Natural killer cell (primary cell): Measurements from ENCODE around the gene CLBA1. TPM values are rescaled to one million over a fixed set of nuclear protein-coding genes. Genes with fewer than 3 reads are reported as not detected.

Source experiments
- ATAC-seq, 3 donors: fragments of 150-1000 bp in 2 of 3; fragments of 200-7000 bp in 1 of 3; cut with Tn5 transposase; 1 replicate in 1 of 3; 2 replicates in 2 of 3; pipeline ENCODE4 v1.10.0; 2021; ENCODE audit warnings: mild to moderate bottlenecking in 2 of 3, moderate library complexity in 2 of 3
- DNase-seq, 2 donors: peaks; one replicate each; pipeline versions ENCODE4 v3.0.0 to v3.0.0-alpha.2; 2013 to 2021; ENCODE audit warnings: mixed read lengths in 1 of 2
- H3K27ac ChIP-seq: one replicate; pipeline ENCODE4 v1.5.1; 2013; ENCODE audit warnings: mild to moderate bottlenecking, low read length
- H3K27me3 ChIP-seq: one replicate; pipeline ENCODE4 v1.6.1; 2013; ENCODE audit warnings: low read length; ENCODE audit not compliant: control insufficient read depth, insufficient read depth
- H3K36me3 ChIP-seq: one replicate; pipeline ENCODE4 v1.6.1; 2013; ENCODE audit warnings: low read length; ENCODE audit not compliant: control insufficient read depth, insufficient read depth
- H3K4me1 ChIP-seq: one replicate; pipeline ENCODE4 v1.6.1; 2013; ENCODE audit warnings: low read length; ENCODE audit not compliant: control insufficient read depth, insufficient read depth
- H3K4me3 ChIP-seq: one replicate; pipeline ENCODE4 v1.5.1; 2013; ENCODE audit warnings: low read length
- H3K9me3 ChIP-seq: one replicate; pipeline ENCODE4 v1.6.1; 2013; ENCODE audit warnings: low read length; ENCODE audit not compliant: control insufficient read depth, insufficient read depth
- H3K27ac Mint-ChIP-seq, 2 donors: one replicate each; pipeline ENCODE4 v1.8.0; 2022; ENCODE audit warnings: mild to moderate bottlenecking in 2 of 2, mixed read lengths in 2 of 2, moderate library complexity in 1 of 2
- H3K27me3 Mint-ChIP-seq, 2 donors: one replicate each; pipeline ENCODE4 v1.8.0; 2022; ENCODE audit warnings: low read depth in 2 of 2, mixed read lengths in 2 of 2
- H3K36me3 Mint-ChIP-seq: one replicate; pipeline ENCODE4 v1.8.0; 2022; ENCODE audit warnings: mixed read lengths
- H3K4me1 Mint-ChIP-seq, 2 donors: one replicate each; pipeline ENCODE4 v1.8.0; 2022; ENCODE audit warnings: mixed read lengths in 2 of 2
- H3K4me3 Mint-ChIP-seq: one replicate; pipeline ENCODE4 v1.8.0; 2022; ENCODE audit warnings: mild to moderate bottlenecking, moderate library complexity, mixed read lengths
- H3K9me3 Mint-ChIP-seq, 2 donors: one replicate each; pipeline ENCODE4 v1.8.0; 2022; ENCODE audit warnings: mixed read lengths in 2 of 2
- WGBS: methylation state at CpG from one replicate; pipeline ENCODE4 v1.1.7; 2013; ENCODE audit warnings: missing lambda C conversion rate; ENCODE audit not compliant: insufficient coverage; 5-methylcytosine and 5-hydroxymethylcytosine counted together
- intact Hi-C: fragments of 100-400 bp; cut with micrococcal nuclease; formaldehyde crosslinking; loops from one replicate; pipeline ENCODE4 v1.14.2; 2022
- total RNA-seq, 4 donors: library from RNA; stranded (reverse); fragments of 120-200 nt in 1 of 4; gene quantifications; one replicate each; pipeline versions ENCODE4 v1.2.3 to v1.2.4, GENCODE V29; 2013 to 2022
- TF ChIP-seq, protein P1 (sequence below): fragments of 200-600 bp; IDR thresholded peaks from one replicate; pipeline ENCODE4 v1.8.0; 2022; ENCODE audit warnings: antibody characterized with exemption

The CLBA1 gene
- total RNA-seq, 3 donors from 2014 or later (not counting 1 experiment from before 2014, with no cell fraction given), result 1.2 to 1.8 (median 1.3) TPM

DNA sequence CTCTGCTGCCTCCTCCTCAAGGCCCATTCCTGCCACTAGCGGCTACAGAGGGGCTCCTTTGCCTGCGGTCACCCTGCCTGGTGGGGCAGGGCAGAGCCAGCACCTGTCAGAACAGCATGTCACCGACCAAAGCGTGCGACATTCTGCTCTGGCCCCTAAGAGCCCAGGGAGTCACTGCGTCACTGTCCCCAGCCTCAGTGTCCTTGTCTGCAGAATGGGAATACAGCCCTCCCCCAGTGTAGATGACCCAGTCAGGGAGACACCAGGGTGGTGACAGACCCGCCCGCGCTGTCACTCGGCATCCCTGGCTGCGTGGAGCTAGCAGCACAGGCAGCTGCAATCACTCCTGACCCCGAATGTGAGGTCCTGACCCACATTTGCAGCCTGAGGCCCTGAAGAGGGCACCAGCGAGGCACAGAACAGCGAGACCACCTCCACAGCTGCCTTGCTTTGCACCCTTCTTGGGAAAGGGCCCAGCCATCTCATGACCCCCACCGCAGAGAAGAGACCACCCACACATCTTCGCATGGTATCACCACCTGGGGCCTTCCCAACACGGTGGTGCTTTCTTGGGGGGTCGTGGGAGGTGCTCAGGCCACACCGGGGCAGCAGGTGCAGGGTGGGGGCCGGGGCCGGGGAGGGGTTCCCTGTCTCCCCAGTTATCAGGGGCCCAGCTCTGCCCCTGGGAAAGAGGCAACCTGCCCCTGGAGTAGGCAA, 9.9 kb upstream of the CLBA1 start:
- TF ChIP-seq, protein P1, sequence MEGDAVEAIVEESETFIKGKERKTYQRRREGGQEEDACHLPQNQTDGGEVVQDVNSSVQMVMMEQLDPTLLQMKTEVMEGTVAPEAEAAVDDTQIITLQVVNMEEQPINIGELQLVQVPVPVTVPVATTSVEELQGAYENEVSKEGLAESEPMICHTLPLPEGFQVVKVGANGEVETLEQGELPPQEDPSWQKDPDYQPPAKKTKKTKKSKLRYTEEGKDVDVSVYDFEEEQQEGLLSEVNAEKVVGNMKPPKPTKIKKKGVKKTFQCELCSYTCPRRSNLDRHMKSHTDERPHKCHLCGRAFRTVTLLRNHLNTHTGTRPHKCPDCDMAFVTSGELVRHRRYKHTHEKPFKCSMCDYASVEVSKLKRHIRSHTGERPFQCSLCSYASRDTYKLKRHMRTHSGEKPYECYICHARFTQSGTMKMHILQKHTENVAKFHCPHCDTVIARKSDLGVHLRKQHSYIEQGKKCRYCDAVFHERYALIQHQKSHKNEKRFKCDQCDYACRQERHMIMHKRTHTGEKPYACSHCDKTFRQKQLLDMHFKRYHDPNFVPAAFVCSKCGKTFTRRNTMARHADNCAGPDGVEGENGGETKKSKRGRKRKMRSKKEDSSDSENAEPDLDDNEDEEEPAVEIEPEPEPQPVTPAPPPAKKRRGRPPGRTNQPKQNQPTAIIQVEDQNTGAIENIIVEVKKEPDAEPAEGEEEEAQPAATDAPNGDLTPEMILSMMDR, result no peak
- peak overlapping the region in 1 of 2 donors; percentile 35 for H3K27ac Mint-ChIP-seq
- Histone ChIP-seq H3K4me3 (no peak overlapping the region), H3K4me1 (peaks cover 15% of the 10 kb centered on the region), H3K27ac (no peak overlapping the region), H3K36me3 (no peaks in the 10 kb centered on the region), H3K9me3 (no peaks in the 10 kb centered on the region), H3K27me3 (peaks cover 15% of the 10 kb centered on the region)
- peaks cover 8 to 22% of the 10 kb centered on the region in 2 donors for H3K27me3 Mint-ChIP-seq
- H3K4me1 Mint-ChIP-seq, result peaks cover 11 to 24% of the 10 kb centered on the region in 2 donors
- intact Hi-C loops, result loop anchor here (1.0 to 10.0 kb wide), 2 partner anchors 70 to 379 kb away; no protein-coding TSS in a partner anchor
- 51% methylated on average over 21 of the region's 21 CpGs for WGBS
- ATAC-seq, result peak in 1 of 3 donors; percentile 12
- DNase-seq, result peak in 1 of 2 donors; percentile 49
- no peak overlapping the region for H3K4me3 Mint-ChIP-seq
- no peaks in the 10 kb centered on the region for H3K9me3 Mint-ChIP-seq
- H3K36me3 Mint-ChIP-seq, result no peaks in the 10 kb centered on the region

DNA sequence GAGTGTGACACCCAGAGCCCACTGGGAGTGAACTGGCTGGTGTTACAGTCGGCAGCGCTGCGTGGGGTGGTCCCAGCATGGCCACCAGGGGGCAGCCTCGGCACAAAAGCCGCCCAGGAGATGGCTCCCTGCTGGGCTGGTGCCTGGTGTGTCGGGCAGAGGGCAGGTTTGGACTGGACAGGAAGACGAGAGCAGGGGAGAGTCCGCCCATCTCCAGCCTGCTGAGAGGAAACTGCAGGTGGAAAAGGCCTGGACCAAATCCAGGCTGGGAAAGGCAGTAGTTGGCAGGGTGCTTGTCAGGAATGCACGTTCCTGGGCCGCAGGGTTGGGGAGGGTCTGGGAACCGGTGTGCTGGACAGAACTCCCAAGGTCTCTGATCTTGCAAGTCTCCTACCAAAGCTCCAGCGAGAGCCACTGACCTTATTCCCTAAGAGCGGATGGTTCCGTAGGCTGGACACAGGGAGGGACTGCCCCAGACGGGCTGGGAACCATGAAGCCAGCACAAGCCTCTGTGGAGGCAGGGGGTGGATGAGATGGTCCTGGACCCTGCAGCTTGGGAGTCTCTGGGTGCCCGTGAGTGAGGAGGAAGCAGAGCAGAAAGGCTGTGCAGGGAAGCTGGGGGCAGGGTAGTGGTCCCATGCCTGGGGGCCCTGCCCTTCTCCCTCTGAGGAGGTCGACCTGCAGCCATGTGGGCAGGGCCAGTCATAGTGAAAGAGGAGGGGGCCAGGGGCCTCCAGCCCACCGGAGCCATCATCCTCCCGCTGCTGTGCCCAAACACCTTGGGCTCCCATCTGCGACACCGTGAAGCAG, 9.2 kb upstream of the CLBA1 start:
- TF ChIP-seq, protein P1, result peak; percentile 95
- peak overlapping the region; percentile 85 for H3K4me3 Mint-ChIP-seq
- peak overlapping the region in 1 of 2 donors; percentile 35 for H3K27ac Mint-ChIP-seq
- Histone ChIP-seq H3K4me3 (no peak overlapping the region), H3K4me1 (peaks cover 15% of the 10 kb centered on the region), H3K27ac (no peak overlapping the region), H3K27me3 (peaks cover 15% of the 10 kb centered on the region), H3K9me3 (no peaks in the 10 kb centered on the region), H3K36me3 (no peaks in the 10 kb centered on the region)
- intact Hi-C loops, result loop anchor here (1.0 to 10.0 kb wide), 2 partner anchors 69 to 378 kb away; no protein-coding TSS in a partner anchor
- DNase-seq (peak; percentile 88 to 92), ATAC-seq (peak; percentile 84 to 91 (median 84))
- H3K27me3 Mint-ChIP-seq, result peaks cover 8 to 22% of the 10 kb centered on the region in 2 donors
- no peaks in the 10 kb centered on the region for H3K36me3 Mint-ChIP-seq
- peaks cover 11 to 24% of the 10 kb centered on the region in 2 donors for H3K4me1 Mint-ChIP-seq
- no peaks in the 10 kb centered on the region for H3K9me3 Mint-ChIP-seq
- WGBS, result 46% methylated on average over 21 of the region's 21 CpGs

GRCh38 chr14:104977008-104977680, 8.4 kb upstream of the CLBA1 start:
- ATAC-seq, result no peak
- WGBS, result 77% methylated on average over 11 of the region's 11 CpGs
- DNase-seq, result no peak
- Histone ChIP-seq H3K27me3 (peaks cover 15% of the 10 kb centered on the region), H3K4me1 (peaks cover 15% of the 10 kb centered on the region), H3K27ac (no peak overlapping the region), H3K9me3 (no peaks in the 10 kb centered on the region), H3K36me3 (no peaks in the 10 kb centered on the region), H3K4me3 (no peak overlapping the region)
- intact Hi-C loops, result loop anchor here (10.0 kb wide), 1 partner anchor 378 kb away; no protein-coding TSS in a partner anchor
- H3K9me3 Mint-ChIP-seq, result no peaks in the 10 kb centered on the region
- no peak overlapping the region for H3K27ac Mint-ChIP-seq
- peaks cover 11 to 24% of the 10 kb centered on the region in 2 donors for H3K4me1 Mint-ChIP-seq
- H3K4me3 Mint-ChIP-seq, result peak overlapping the region; percentile 82
- TF ChIP-seq, protein P1, result no peak
- no peaks in the 10 kb centered on the region for H3K36me3 Mint-ChIP-seq
- H3K27me3 Mint-ChIP-seq, result peaks cover 8 to 22% of the 10 kb centered on the region in 2 donors
